HepG2 (cell line): ENCODE measurements around the gene TCF7L2.

Source experiments
- ARHGAP35 ChIP-seq: sonication (generic); formaldehyde crosslinking; IDR thresholded peaks from 2 replicates; pipeline ENCODE4 v1.9.0; 2022; ENCODE audit warnings: mild to moderate bottlenecking, inconsistent platforms, moderate library complexity, missing genetic modification reagents, borderline replicate concordance
- EZH2 ChIP-seq: conservative IDR thresholded peaks from 2 replicates; pipeline ENCODE4 v1.6.1; 2012; ENCODE audit warnings: mild to moderate bottlenecking, low read depth, low read length, moderate library complexity
- HMG20A ChIP-seq: IDR thresholded peaks from 2 replicates; pipeline ENCODE4 v1.6.1; 2016; ENCODE audit warnings: borderline replicate concordance
- HOXA5 ChIP-seq: sonication (generic); formaldehyde crosslinking; IDR thresholded peaks from 2 replicates; pipeline ENCODE4 v1.4.0; 2020; ENCODE audit warnings: missing genetic modification reagents
- JUN ChIP-seq: sonication (generic); formaldehyde crosslinking; IDR thresholded peaks from 2 replicates; pipeline ENCODE4 v1.4.0; 2020; ENCODE audit warnings: mild to moderate bottlenecking, missing genetic modification reagents
- KLF16 ChIP-seq, 2 experiments: sonication (generic) in 1 of 2; formaldehyde crosslinking in 1 of 2; IDR thresholded peaks; 2 replicates each; pipeline versions ENCODE4 v1.6.1 to v1.8.0; 2016 to 2023; ENCODE audit warnings: missing genetic modification reagents in 2 of 2, missing compliant biosample characterization in 1 of 2
- POLR2AphosphoS5 ChIP-seq: IDR thresholded peaks from 2 replicates; pipeline ENCODE4 v1.6.1; 2012; ENCODE audit warnings: low read depth, low read length
- RBM22 ChIP-seq: fragments of 200-400 bp; formaldehyde crosslinking; optimal IDR thresholded peaks from 2 replicates; pipeline ENCODE3; 2017; ENCODE audit warnings: mild to moderate bottlenecking, low read length, moderate library complexity
- SIN3B ChIP-seq: fragments of 150-350 bp; IDR thresholded peaks from 2 replicates; pipeline ENCODE4 v1.6.1; 2014; ENCODE audit warnings: low read length
- SOX13 ChIP-seq, 3 experiments: fragments of 450-650 bp in 1 of 3; sonication (generic) in 1 of 3; formaldehyde crosslinking in 1 of 3; IDR thresholded peaks in 2 of 3; conservative IDR thresholded peaks in 1 of 3; 2 replicates each; pipeline versions ENCODE4 v1.5.0 to v1.6.1; 2016 to 2020; ENCODE audit warnings: antibody characterized with exemption in 1 of 3, mild to moderate bottlenecking in 1 of 3, missing compliant biosample characterization in 1 of 3, missing genetic modification reagents in 1 of 3, moderate library complexity in 1 of 3
- TAF1 ChIP-seq: sonication (generic); formaldehyde crosslinking; IDR thresholded peaks from 2 replicates; pipeline ENCODE4 v1.4.0; 2020; ENCODE audit warnings: missing genetic modification reagents
- TMF1 ChIP-seq: sonication (generic); formaldehyde crosslinking; IDR thresholded peaks from 2 replicates; pipeline ENCODE4 v1.8.1; 2022; ENCODE audit warnings: low read depth, missing genetic modification reagents
- TF ChIP-seq, protein P1 (sequence below): sonication (generic); formaldehyde crosslinking; IDR thresholded peaks from 2 replicates; pipeline ENCODE4 v1.5.0; 2020; ENCODE audit warnings: mild to moderate bottlenecking, missing genetic modification reagents, moderate library complexity
- TF ChIP-seq, protein P2 (sequence below): sonication (generic); formaldehyde crosslinking; IDR thresholded peaks from 2 replicates; pipeline ENCODE4 v1.4.0; 2020; ENCODE audit warnings: low read depth, missing genetic modification reagents

DNA sequence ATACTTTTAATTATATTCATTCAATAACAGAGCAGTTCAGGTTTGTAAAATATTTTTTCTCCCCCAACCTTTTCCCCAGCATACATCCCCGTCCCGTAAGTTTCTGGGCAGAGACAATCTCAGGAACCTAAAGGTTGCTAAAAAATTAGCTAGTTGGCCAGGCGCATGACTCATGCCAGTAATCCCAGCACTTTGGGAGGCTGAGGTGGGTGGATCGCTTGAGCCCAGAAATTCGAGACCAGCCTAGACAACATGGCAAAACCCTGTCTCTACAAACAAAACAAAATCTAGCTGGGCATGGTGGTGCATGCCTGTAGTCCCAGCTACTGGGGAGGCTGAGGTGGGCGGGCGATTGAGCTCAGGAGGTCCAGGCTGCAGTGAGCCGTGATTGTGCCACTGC, 40.2 kb downstream of the TCF7L2 start:
- TF ChIP-seq POLR2AphosphoS5 (no peak), TMF1 (CRISPR knock-in tag) (no peak), SOX13 (IDR thresholded peaks at IDR 0.05) (no peak), SOX13 (CRISPR knock-in tag; conservative IDR thresholded peaks at IDR 0.05 in 1 of 2, IDR thresholded peaks at IDR 0.05 in 1 of 2) (no peak), SIN3B (no peak), ARHGAP35 (CRISPR knock-in tag) (no peak), HMG20A (CRISPR knock-in tag) (no peak), TAF1 (CRISPR knock-in tag) (no peak), HOXA5 (CRISPR knock-in tag) (no peak), RBM22 (no peak), KLF16 (CRISPR knock-in tag; IDR thresholded peaks at IDR 0.05) (no peak), EZH2 (no peak), JUN (CRISPR knock-in tag) (no peak)
- TF ChIP-seq, protein P1, sequence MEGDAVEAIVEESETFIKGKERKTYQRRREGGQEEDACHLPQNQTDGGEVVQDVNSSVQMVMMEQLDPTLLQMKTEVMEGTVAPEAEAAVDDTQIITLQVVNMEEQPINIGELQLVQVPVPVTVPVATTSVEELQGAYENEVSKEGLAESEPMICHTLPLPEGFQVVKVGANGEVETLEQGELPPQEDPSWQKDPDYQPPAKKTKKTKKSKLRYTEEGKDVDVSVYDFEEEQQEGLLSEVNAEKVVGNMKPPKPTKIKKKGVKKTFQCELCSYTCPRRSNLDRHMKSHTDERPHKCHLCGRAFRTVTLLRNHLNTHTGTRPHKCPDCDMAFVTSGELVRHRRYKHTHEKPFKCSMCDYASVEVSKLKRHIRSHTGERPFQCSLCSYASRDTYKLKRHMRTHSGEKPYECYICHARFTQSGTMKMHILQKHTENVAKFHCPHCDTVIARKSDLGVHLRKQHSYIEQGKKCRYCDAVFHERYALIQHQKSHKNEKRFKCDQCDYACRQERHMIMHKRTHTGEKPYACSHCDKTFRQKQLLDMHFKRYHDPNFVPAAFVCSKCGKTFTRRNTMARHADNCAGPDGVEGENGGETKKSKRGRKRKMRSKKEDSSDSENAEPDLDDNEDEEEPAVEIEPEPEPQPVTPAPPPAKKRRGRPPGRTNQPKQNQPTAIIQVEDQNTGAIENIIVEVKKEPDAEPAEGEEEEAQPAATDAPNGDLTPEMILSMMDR (CRISPR knock-in tag) = no peak
- TF ChIP-seq, protein P2, sequence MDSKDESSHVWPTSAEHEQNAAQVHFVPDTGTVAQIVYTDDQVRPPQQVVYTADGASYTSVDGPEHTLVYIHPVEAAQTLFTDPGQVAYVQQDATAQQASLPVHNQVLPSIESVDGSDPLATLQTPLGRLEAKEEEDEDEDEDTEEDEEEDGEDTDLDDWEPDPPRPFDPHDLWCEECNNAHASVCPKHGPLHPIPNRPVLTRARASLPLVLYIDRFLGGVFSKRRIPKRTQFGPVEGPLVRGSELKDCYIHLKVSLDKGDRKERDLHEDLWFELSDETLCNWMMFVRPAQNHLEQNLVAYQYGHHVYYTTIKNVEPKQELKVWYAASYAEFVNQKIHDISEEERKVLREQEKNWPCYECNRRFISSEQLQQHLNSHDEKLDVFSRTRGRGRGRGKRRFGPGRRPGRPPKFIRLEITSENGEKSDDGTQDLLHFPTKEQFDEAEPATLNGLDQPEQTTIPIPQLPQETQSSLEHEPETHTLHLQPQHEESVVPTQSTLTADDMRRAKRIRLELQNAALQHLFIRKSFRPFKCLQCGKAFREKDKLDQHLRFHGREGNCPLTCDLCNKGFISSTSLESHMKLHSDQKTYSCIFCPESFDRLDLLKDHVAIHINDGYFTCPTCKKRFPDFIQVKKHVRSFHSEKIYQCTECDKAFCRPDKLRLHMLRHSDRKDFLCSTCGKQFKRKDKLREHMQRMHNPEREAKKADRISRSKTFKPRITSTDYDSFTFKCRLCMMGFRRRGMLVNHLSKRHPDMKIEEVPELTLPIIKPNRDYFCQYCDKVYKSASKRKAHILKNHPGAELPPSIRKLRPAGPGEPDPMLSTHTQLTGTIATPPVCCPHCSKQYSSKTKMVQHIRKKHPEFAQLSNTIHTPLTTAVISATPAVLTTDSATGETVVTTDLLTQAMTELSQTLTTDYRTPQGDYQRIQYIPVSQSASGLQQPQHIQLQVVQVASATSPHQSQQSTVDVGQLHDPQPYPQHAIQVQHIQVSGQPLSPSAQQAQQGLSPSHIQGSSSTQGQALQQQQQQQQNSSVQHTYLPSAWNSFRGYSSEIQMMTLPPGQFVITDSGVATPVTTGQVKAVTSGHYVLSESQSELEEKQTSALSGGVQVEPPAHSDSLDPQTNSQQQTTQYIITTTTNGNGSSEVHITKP (CRISPR knock-in tag) = no peak
